OCI-M2 (cell line): ENCODE measurements around the gene ZNF831.

Source experiments
- DNase-seq: peaks from one replicate; lab custom pipeline; 2025; ENCODE audit not compliant: unreplicated experiment; lab: John Stamatoyannopoulos, UW

ZNF831 gene

GRCh38 chr20:59214073-59214472, 50.5 kb downstream of the ZNF831 start:
- DNase-seq = no peak

- no peak for DNase-seq
These were observed 51.3 kb downstream of the ZNF831 start for GRCh38 chr20:59214606-59215547.

- DNase-seq = no peak
These were observed 53.6 kb downstream of the ZNF831 start for GRCh38 chr20:59217173-59217572.

GRCh38 chr20:59217794-59218280, 54.2 kb downstream of the ZNF831 start:
- DNase-seq = no peak

- no peak for DNase-seq
These were observed 55.6 kb downstream of the ZNF831 start for GRCh38 chr20:59219211-59219610.

- DNase-seq = no peak
These were observed 56.5 kb downstream of the ZNF831 start for GRCh38 chr20:59220161-59220560.

GRCh38 chr20:59221049-59221706, 57.6 kb downstream of the ZNF831 start:
- no peak for DNase-seq

- DNase-seq = no peak
These were observed 58.2 kb downstream of the ZNF831 start for GRCh38 chr20:59221707-59222252.

- peak; percentile 54 for DNase-seq
These were observed 58.9 kb downstream of the ZNF831 start for GRCh38 chr20:59222253-59223181.

- no peak for DNase-seq
These were observed 59.6 kb downstream of the ZNF831 start for GRCh38 chr20:59223182-59223601.

- DNase-seq = no peak
These were observed 60.1 kb downstream of the ZNF831 start for GRCh38 chr20:59223750-59224149.

- no peak for DNase-seq
These were observed 60.6 kb downstream of the ZNF831 start for GRCh38 chr20:59224236-59224635.

GRCh38 chr20:59230385-59230784, 66.8 kb downstream of the ZNF831 start:
- DNase-seq = no peak

- DNase-seq = no peak
These were observed 67.6 kb downstream of the ZNF831 start for GRCh38 chr20:59231124-59231804.

GRCh38 chr20:59232618-59233017, 69.0 kb downstream of the ZNF831 start:
- DNase-seq = no peak

GRCh38 chr20:59235226-59235625, 71.6 kb downstream of the ZNF831 start:
- no peak for DNase-seq

GRCh38 chr20:59240006-59240405, 76.4 kb downstream of the ZNF831 start:
- DNase-seq = no peak

- DNase-seq = no peak
These were observed 79.3 kb downstream of the ZNF831 start for GRCh38 chr20:59242714-59243626.
